HepG2 (cell line): ENCODE measurements around the gene TROAP. TPM values are rescaled to one million over a fixed set of nuclear protein-coding genes. Genes with fewer than 3 reads are reported as not detected.

ENCODE experiments used
- ARID2 ChIP-seq: sonication (generic); formaldehyde crosslinking; IDR thresholded peaks from 2 replicates; pipeline ENCODE4 v1.8.1; 2022; ENCODE audit warnings: mild to moderate bottlenecking, missing genetic modification reagents, borderline replicate concordance
- BORCS8-MEF2B ChIP-seq: sonication (generic); formaldehyde crosslinking; IDR thresholded peaks from 2 replicates; pipeline ENCODE4 v1.8.0; 2022; ENCODE audit warnings: mild to moderate bottlenecking, missing genetic modification reagents
- CBX2 ChIP-seq, 2 experiments: fragments of 200-600 bp in 1 of 2; sonication (generic); formaldehyde crosslinking in 1 of 2; IDR thresholded peaks; 2 replicates each; pipeline versions ENCODE4 v1.7.0 to v1.8.1; 2018 to 2022; ENCODE audit warnings: low read depth in 2 of 2, low read length in 1 of 2, mild to moderate bottlenecking in 1 of 2, missing genetic modification reagents in 1 of 2
- GTF2F1 ChIP-seq: fragments of 150-350 bp; IDR thresholded peaks from 2 replicates; pipeline ENCODE4 v1.6.1; 2014; ENCODE audit warnings: low read length
- HNRNPH1 ChIP-seq: fragments of 200-400 bp; formaldehyde crosslinking; optimal IDR thresholded peaks from 2 replicates; pipeline ENCODE3; 2017; ENCODE audit warnings: mild to moderate bottlenecking, low read depth, low read length
- MTA1 ChIP-seq: sonication (generic); formaldehyde crosslinking; IDR thresholded peaks from 2 replicates; pipeline ENCODE4 v1.4.0; 2020; ENCODE audit warnings: missing genetic modification reagents, mild to moderate bottlenecking, borderline replicate concordance
- NCOA1 ChIP-seq: sonication (generic); formaldehyde crosslinking; IDR thresholded peaks from 2 replicates; pipeline ENCODE4 v1.9.0; 2021; ENCODE audit warnings: missing genetic modification reagents
- NFYC ChIP-seq: IDR thresholded peaks from 2 replicates; pipeline ENCODE4 v1.6.1; 2016; ENCODE audit warnings: missing genetic modification reagents, missing compliant biosample characterization
- NR2F2 ChIP-seq: IDR thresholded peaks from 2 replicates; pipeline ENCODE4 v1.6.1; 2012; ENCODE audit warnings: low read depth, inconsistent platforms, borderline replicate concordance
- NR2F6 ChIP-seq, 2 experiments: IDR thresholded peaks; 2 replicates each; pipeline ENCODE4 v1.6.1; 2016; ENCODE audit warnings: antibody characterized with exemption in 1 of 2, mild to moderate bottlenecking in 1 of 2
- POLR2A ChIP-seq, 2 experiments: IDR thresholded peaks; 2 replicates each; pipeline ENCODE4 v1.6.1; 2011; ENCODE audit warnings: low read depth in 2 of 2, low read length in 2 of 2, mild to moderate bottlenecking in 1 of 2, moderate library complexity in 1 of 2; ENCODE audit not compliant: insufficient read depth in 1 of 2
- RBM22 ChIP-seq: fragments of 200-400 bp; formaldehyde crosslinking; optimal IDR thresholded peaks from 2 replicates; pipeline ENCODE3; 2017; ENCODE audit warnings: mild to moderate bottlenecking, low read length, moderate library complexity
- RORA ChIP-seq: sonication (generic); formaldehyde crosslinking; IDR thresholded peaks from 2 replicates; pipeline ENCODE4 v1.5.0; 2020; ENCODE audit warnings: mild to moderate bottlenecking, missing genetic modification reagents, moderate library complexity
- THAP11 ChIP-seq: IDR thresholded peaks from 2 replicates; pipeline ENCODE4 v1.6.1; 2016; ENCODE audit warnings: missing biosample characterization, missing genetic modification reagents
- XRCC5 ChIP-seq: fragments of 200-400 bp; formaldehyde crosslinking; optimal IDR thresholded peaks from 2 replicates; pipeline ENCODE3; 2017; ENCODE audit warnings: mild to moderate bottlenecking, low read length
- ZKSCAN1 ChIP-seq: fragments of 150-350 bp; IDR thresholded peaks from 2 replicates; pipeline ENCODE4 v1.6.1; 2014; ENCODE audit warnings: low read length
- ZNF160 ChIP-seq: sonication (generic); formaldehyde crosslinking; IDR thresholded peaks from 2 replicates; pipeline ENCODE4 v1.8.0; 2022; ENCODE audit warnings: mild to moderate bottlenecking, inconsistent platforms, missing genetic modification reagents
- ZNF331 ChIP-seq: sonication (generic); formaldehyde crosslinking; IDR thresholded peaks from 2 replicates; pipeline ENCODE4 v1.4.0; 2020; ENCODE audit warnings: missing genetic modification reagents
- ZNF335 ChIP-seq: sonication (generic); formaldehyde crosslinking; IDR thresholded peaks from 2 replicates; pipeline ENCODE4 v1.4.0; 2020; ENCODE audit warnings: missing genetic modification reagents
- ZNF343 ChIP-seq: sonication (generic); formaldehyde crosslinking; IDR thresholded peaks from 2 replicates; pipeline ENCODE4 v1.4.0; 2020; ENCODE audit warnings: mild to moderate bottlenecking, missing genetic modification reagents
- ZNF557 ChIP-seq: sonication (generic); formaldehyde crosslinking; IDR thresholded peaks from 2 replicates; pipeline ENCODE4 v1.4.0; 2020; ENCODE audit warnings: missing genetic modification reagents
- ZNF629 ChIP-seq: sonication (generic); formaldehyde crosslinking; conservative IDR thresholded peaks from 2 replicates; pipeline ENCODE4 v1.5.0; 2020; ENCODE audit warnings: missing genetic modification reagents
- polyA plus RNA-seq, 8 experiments: library from polyadenylated mRNA; depleted of rRNA in 3 of 8; stranded (reverse) in 7 of 8; unstranded in 1 of 8; fragments of >200 nt; fragmentation: Illumina TruSeq in 4 of 8; extraction: Trizol in 4 of 8; gene quantifications; 2 replicates each; pipeline versions ENCODE4 v1.2.1 to v1.2.3, GENCODE V29; 2011 to 2016; ENCODE audit warnings: low read depth in 4 of 8, missing spikeins in 1 of 8, mixed read lengths in 1 of 8; ENCODE audit not compliant: insufficient read depth in 1 of 8
- total RNA-seq, 5 experiments: library from RNA; depleted of rRNA; stranded (reverse); fragments of >200 nt; fragmentation: Illumina TruSeq; extraction: Trizol; gene quantifications; 2 replicates each; pipeline ENCODE4 v1.2.3, GENCODE V29; 2016; ENCODE audit warnings: low read depth in 1 of 5
- TF ChIP-seq, protein P1 (sequence below): sonication (generic); formaldehyde crosslinking; IDR thresholded peaks from 2 replicates; pipeline ENCODE4 v1.8.1; 2022; ENCODE audit warnings: mild to moderate bottlenecking, missing genetic modification reagents
- TF ChIP-seq, protein P2 (sequence below): sonication (generic); formaldehyde crosslinking; IDR thresholded peaks from 2 replicates; pipeline ENCODE4 v1.8.0; 2022; ENCODE audit warnings: missing genetic modification reagents, mild to moderate bottlenecking, inconsistent platforms, borderline replicate concordance
- TF ChIP-seq, protein P3 (sequence below): sonication (generic); formaldehyde crosslinking; IDR thresholded peaks from 2 replicates; pipeline ENCODE4 v1.9.0; 2022; ENCODE audit warnings: missing genetic modification reagents, mild to moderate bottlenecking, borderline replicate concordance
- TF ChIP-seq, protein P4 (sequence below): sonication (generic); formaldehyde crosslinking; IDR thresholded peaks from 2 replicates; pipeline ENCODE4 v1.5.1; 2020; ENCODE audit warnings: mild to moderate bottlenecking, moderate library complexity, missing genetic modification reagents

The TROAP gene
- total and polyA plus RNA-seq, 2 of the 13 experiments (the other 11 are each of a cell fraction or from before 2014, with no cell fraction given), result 22.5 to 30.9 TPM

DNA sequence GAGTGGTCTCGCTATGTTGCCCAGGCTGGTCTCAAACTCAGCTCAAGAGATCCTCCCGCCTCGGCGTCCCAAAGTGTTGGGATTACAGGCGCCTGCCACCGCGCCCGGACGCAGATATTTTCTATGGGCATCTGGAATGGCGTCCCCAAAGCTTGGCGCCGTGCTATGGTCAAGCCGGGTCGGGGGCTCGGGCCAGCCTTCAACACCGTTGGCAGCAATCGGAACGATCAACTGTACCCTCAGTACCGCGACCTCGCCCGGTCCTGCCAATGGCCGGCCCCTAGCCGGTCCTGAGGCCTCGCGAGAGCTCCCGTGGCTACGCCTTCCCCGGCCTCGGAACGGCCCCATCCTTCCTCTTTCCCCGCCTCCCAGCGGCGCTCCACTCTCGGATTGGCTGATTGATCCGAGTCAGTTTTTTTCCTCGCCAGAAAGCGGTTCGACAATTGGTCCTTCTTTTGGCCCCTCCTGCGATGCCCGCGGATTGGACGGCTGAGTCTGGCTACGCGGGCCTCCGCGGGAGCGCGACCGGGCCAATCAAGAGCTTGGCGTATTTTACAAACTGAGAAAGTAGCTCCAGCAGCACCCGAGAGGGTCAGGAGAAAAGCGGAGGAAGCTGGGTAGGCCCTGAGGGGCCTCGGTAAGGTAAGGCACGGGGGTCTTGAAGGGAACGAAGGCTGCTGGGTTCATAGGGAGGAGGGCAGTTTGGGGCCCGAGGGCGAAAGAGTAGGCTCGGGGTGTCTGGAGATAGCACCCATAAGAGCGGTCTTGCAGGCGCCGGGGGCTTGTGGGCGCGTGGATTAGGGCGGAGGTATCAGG is at the start of gene TROAP (continued):
- TF ChIP-seq CBX2 (IDR thresholded peaks at IDR 0.05; ENCODE audit: low read depth, low read length) (no peak; the same call in 1 of the 2 replicates), CBX2 (CRISPR knock-in tag; IDR thresholded peaks at IDR 0.05; ENCODE audit: low read depth) (no peak), ZKSCAN1 (no peak), GTF2F1 (no peak), NR2F2 (no peak), ZNF629 (no peak), NCOA1 (CRISPR knock-in tag) (no peak), XRCC5 (no peak), NFYC (CRISPR knock-in tag) (peak; percentile 97), RORA (no peak), ZNF331 (CRISPR knock-in tag) (no peak), MTA1 (no peak), ZNF335 (no peak), ARID2 (no peak), POLR2A (IDR thresholded peaks at IDR 0.05; ENCODE audit: insufficient read depth in 1 of 2, low read depth in 2 of 2, low read length in 2 of 2) (peak; percentile 68 to 83), ZNF557 (CRISPR knock-in tag) (no peak), THAP11 (CRISPR knock-in tag) (peak; percentile 64), ZNF343 (CRISPR knock-in tag) (no peak), HNRNPH1 (no peak), RBM22 (no peak), NR2F6 (IDR thresholded peaks at IDR 0.05) (no peak), NR2F6 (CRISPR knock-in tag; IDR thresholded peaks at IDR 0.05) (no peak), ZNF160 (no peak; the same call in 1 of the 2 replicates), BORCS8-MEF2B (CRISPR knock-in tag) (peak; percentile 84)
- TF ChIP-seq, protein P1, sequence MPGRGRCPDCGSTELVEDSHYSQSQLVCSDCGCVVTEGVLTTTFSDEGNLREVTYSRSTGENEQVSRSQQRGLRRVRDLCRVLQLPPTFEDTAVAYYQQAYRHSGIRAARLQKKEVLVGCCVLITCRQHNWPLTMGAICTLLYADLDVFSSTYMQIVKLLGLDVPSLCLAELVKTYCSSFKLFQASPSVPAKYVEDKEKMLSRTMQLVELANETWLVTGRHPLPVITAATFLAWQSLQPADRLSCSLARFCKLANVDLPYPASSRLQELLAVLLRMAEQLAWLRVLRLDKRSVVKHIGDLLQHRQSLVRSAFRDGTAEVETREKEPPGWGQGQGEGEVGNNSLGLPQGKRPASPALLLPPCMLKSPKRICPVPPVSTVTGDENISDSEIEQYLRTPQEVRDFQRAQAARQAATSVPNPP (CRISPR knock-in tag), result no peak
- TF ChIP-seq, protein P2, sequence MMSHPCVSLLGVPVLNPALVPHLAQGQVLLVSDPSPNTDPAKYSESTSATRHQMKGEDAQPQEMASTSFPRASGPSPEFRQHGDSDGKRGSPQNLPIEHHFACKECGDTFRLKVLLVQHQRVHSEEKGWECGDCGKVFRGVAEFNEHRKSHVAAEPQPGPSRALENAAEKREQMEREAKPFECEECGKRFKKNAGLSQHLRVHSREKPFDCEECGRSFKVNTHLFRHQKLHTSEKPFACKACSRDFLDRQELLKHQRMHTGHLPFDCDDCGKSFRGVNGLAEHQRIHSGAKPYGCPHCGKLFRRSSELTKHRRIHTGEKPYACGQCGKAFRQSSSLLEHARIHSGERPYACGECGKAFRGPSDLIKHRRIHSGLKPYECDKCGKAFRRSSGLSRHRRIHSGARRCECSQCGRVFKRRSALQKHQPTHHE, result 0 out of 2 replicates have a peak, but pooled peaks have one; percentile 59
- TF ChIP-seq, protein P3, sequence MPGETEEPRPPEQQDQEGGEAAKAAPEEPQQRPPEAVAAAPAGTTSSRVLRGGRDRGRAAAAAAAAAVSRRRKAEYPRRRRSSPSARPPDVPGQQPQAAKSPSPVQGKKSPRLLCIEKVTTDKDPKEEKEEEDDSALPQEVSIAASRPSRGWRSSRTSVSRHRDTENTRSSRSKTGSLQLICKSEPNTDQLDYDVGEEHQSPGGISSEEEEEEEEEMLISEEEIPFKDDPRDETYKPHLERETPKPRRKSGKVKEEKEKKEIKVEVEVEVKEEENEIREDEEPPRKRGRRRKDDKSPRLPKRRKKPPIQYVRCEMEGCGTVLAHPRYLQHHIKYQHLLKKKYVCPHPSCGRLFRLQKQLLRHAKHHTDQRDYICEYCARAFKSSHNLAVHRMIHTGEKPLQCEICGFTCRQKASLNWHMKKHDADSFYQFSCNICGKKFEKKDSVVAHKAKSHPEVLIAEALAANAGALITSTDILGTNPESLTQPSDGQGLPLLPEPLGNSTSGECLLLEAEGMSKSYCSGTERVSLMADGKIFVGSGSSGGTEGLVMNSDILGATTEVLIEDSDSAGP (CRISPR knock-in tag), result no peak; the same call in 1 of the 2 replicates
- TF ChIP-seq, protein P4, sequence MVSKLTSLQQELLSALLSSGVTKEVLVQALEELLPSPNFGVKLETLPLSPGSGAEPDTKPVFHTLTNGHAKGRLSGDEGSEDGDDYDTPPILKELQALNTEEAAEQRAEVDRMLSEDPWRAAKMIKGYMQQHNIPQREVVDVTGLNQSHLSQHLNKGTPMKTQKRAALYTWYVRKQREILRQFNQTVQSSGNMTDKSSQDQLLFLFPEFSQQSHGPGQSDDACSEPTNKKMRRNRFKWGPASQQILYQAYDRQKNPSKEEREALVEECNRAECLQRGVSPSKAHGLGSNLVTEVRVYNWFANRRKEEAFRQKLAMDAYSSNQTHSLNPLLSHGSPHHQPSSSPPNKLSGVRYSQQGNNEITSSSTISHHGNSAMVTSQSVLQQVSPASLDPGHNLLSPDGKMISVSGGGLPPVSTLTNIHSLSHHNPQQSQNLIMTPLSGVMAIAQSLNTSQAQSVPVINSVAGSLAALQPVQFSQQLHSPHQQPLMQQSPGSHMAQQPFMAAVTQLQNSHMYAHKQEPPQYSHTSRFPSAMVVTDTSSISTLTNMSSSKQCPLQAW (CRISPR knock-in tag), result peak; percentile 59; the same call in 1 of the 2 replicates
